Activated CD8-positive, alpha-beta memory T cell treated with anti-CD3 and anti-CD28 coated beads, Interleukin-2, amount 50 U/mL, for 1 hour (primary cell): ENCODE data around the gene GPRASP2.
A peak's percentile ranks its signal among the peaks of the same experiment; 100 is the strongest.
"Not testable (repeated sequence)": the region's sequence is repeated elsewhere in the genome, so short reads cannot be mapped to it uniquely, and the experiment has no call there.

ENCODE experiments used
- DNase-seq: peaks from one replicate; pipeline ENCODE4 v3.0.0-alpha.2; 2020; ENCODE audit errors: extremely low read depth

The GPRASP2 gene

DNA sequence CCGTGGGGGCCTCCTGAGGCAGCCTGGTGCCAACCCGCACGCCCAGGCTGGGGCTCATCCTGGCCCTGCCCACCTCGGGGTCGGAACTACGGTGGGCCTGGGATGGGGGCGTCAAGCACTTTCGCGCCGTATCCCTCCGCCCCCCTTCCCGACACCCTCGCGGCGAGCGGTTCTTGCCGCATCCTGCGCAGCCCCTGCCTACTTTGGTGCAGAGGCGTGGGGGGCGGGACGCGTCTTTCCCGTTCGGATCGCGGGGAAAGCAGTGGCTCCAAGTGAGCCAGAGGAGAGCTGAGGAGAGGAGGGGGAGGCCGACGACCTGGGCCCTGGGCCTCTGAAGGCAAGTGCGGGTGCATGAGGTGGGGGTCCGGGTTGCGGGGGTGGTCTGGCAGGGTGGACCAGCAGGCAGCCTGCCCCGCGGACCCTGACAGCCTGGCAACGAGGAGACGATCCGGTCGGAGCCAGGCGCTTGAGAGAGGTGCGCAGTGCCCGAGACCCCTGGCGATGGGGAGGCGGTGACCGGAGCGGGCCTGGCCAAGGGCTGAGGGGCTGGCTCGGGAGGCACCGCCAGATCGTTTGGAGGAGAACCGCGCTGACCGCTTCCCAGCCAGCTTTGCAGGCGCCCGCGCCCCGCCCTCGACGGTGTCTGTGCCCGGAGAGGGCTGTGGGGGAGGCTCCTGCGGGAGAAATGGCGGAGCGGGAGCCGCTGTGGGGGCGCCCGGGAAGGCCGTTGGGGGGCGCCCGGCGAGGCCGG lies at the start of gene GPRASP2:
Gene GPRASP2, plus strand, starts transcription at position 233 of the 751 bp plus-strand sequence. CDS start 2,422 bp downstream, outside the sequence.
- no peak for DNase-seq

GRCh38 chrX:102663820-102664219 lies 48.4 kb upstream of the GPRASP2 start:
- not testable (repeated sequence) for DNase-seq

DNA sequence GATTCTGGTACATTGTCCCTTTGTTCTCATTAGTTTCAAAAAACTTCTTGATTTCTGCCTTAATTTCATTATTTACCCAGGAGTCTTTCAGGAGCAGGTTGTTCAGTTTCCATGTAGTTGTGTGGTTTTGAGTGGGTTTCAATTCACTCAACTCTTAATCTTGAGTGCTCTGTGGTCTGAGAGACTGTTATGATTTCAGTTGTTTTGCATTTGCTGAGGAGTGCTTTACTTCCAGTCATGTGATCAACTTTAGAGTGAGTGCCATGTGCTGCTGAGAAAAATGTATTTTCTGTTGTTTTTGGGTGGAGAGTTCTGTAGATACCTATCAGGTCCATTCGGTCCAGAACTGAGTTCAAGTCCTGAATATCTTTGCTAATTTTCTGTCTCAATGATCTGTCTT lies 45.2 kb upstream of the GPRASP2 start:
- DNase-seq = not testable (repeated sequence)

- no peak for DNase-seq
These were observed 42.7 kb upstream of the GPRASP2 start for GRCh38 chrX:102669526-102669925.

DNA sequence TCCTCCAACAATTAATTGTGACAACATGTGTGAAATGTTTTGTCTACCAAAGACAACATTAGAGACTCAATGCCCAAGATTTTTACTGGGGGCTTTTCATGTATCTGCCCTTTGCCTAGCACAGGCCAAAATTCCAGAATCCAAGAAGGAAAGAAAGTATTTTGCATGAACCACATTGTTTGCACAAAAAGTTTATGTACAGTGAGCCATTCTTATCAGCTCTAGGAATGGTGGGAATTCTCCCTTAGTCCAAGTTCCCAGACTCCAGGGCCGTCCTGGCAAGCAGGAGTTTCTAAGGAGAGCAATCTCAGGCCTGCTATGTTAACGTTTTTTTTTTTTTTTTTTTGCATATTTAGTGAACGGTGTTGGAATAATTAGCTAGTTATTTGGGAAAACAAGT lies 39.4 kb upstream of the GPRASP2 start:
- DNase-seq = no peak

- DNase-seq = not testable (repeated sequence)
These were observed 34.8 kb upstream of the GPRASP2 start for GRCh38 chrX:102677479-102677878.

DNA sequence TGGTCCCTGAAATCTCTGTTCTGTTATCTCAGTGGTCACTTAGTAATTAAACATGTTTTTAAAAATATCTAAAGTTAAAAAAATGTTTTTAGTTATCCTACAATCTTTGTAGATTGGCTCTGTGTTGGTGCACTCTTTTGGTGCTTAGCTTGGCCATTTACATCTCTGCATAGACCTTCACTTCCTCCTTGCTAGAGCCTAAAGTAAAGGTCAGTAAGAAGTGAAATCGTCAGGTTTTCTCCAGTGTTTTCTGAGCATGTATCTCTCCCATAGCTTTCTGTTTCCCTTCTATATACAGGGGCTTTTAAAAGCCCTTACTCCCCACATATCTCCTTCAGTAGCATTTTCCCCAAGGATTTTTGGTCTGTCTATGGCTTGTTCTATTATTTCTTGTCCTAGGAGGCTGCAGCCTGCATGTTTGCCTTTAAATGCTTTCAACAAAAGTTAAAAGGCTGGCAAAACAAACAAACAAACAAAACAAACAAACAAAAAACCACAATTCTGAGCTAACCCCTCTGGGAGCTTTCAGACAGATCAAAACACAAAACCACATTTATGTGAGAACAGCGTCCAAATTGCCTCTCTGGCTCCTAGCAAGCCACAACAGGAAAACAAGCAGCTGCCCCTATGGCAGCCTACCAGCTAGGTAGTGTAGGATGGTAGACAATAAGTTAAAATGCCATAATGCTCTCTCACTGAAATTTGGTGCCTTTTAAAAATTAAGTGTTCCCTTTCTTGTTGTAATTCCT lies 27.3 kb upstream of the GPRASP2 start:
- no peak for DNase-seq

GRCh38 chrX:102694749-102695148 lies 17.5 kb upstream of the GPRASP2 start:
- DNase-seq = no peak

GRCh38 chrX:102696306-102696705 lies 15.9 kb upstream of the GPRASP2 start:
- no peak for DNase-seq

DNA sequence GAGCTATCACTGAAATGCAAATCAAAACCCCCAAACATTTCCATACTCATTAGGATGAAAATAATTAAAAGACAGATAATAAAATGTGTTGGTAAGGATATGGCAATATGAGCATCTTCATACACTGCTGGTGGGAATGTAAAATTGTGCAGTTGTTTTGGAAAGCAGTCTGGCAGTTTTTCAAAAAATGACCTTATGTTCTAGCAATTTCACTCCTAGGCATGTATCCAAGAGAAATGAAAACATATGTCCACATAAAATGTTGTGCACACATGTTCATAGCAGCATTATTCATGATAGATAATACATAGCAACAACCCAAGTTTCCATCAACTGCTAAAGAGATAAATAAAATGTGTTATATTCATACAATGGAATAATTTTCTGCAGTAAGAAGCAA lies 14.8 kb upstream of the GPRASP2 start:
- no peak for DNase-seq

- DNase-seq = no peak
These were observed 3.3 kb upstream of the GPRASP2 start for GRCh38 chrX:102708900-102709299.

GRCh38 chrX:102711872-102712215 lies 404 bp upstream of the GPRASP2 start:
- no peak for DNase-seq

GRCh38 chrX:102712981-102713625 lies 855 bp downstream of the GPRASP2 start:
- no peak for DNase-seq

GRCh38 chrX:102714994-102715393 lies 2.7 kb downstream of the GPRASP2 start:
- no peak for DNase-seq

- DNase-seq = no peak
These were observed 3.7 kb downstream of the GPRASP2 start for GRCh38 chrX:102715967-102716366.

DNA sequence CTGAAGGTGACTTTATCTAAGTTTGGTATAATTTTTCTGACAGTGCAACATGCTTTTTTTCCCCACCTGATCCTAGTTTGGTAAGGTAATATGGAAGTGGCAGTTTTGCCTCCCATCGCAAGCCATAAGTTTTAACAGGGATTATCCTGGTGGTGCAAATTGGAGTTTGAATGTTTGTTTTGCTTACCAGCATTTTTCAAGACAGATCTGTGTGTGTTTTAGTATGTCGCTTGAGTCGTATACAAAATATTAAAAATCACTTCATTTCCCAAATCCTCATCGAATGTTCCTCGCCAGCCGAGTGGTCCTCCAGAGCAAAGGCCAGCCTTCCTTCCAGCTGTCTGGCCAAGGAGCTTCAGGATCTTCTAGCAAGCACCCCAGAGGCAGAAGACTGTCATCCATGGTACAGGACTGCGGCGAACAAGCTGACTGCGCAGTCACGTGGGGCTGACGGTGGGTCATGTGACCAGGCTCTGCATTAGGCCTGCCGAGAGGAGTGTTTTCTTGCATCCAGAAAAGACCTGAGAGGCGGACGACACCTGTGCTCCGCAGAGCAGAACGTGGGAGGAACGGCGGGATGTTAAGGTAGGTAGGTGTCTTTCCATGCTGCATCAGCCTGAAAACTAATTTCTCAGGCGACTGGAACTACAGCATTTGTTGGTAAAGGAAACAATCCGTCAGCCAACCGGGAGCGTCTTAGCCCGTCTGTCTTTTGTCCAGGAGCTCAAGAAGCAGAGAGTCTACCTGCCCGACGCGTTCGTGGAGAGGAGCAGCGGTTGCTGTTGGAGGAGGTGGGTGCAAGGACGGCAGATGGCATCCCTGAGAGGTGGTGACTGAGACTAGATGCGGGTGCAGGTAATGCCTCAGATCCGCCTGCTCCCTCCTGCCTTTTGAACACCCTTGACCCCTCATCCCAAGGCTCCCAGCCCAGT lies 8.3 kb downstream of the GPRASP2 start, which contains the start of gene GPRASP3:
Gene GPRASP3, plus strand, starts transcription at position 507 of the 932 bp plus-strand sequence. CDS start 28,253 bp downstream, outside the sequence.
- DNase-seq = peak; percentile 20

DNA sequence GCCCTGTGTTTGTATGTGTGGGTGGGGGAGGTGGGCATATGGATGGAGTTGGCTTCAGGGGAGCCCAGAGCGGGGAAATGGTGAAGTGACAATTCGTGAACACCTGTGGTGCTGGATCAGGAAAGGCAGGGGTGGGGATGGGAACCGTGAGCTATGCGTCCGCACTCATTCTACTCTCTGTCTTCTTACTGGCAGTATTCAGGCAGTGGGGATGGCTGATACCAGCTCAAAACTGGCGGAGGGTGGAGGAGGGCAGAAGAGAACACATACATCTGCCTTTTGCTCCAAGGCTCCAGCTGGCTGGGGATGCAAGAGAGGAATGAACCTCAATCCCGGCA lies 8.9 kb downstream of the GPRASP2 start:
- not testable (repeated sequence) for DNase-seq

GRCh38 chrX:102723456-102723855 lies 11.2 kb downstream of the GPRASP2 start:
- no peak for DNase-seq

DNA sequence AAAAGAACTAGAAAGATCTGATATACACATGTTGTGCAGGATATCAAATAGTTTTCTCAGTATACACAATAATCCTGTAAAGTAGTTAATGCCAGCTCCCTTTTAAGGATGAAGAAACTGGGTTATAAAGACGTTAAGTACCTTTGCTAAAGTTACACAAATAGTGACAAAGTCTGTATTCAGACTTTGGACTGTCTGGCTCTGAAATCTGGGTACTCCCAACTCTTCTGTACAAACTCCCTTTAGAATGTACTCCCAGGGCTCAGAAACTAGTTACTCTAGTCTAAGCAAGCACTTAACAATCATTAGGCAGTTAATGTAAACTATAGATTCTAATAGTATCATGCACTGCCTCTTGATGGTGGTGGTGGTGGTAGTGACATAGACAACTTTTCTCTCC lies 15.5 kb downstream of the GPRASP2 start:
- no peak for DNase-seq

DNA sequence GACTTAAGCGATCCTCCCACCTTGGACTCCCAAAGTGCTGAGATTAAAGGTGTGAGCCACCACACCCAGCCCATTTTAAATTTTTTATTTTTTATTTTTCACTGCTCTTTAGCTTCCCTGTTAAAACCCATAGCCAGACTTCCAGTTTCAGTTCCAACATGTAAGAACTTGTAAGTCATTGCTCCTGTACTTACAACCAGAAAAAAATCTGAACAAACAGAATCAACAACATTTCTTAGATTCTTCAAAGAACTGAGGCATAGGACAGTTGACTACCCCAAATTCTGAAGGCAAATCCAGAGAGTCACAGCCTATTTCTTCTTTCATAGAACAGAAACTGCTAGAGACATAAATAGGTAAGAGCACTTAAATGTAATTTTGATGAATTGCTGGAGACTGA lies 16.4 kb downstream of the GPRASP2 start:
- DNase-seq = no peak

DNA sequence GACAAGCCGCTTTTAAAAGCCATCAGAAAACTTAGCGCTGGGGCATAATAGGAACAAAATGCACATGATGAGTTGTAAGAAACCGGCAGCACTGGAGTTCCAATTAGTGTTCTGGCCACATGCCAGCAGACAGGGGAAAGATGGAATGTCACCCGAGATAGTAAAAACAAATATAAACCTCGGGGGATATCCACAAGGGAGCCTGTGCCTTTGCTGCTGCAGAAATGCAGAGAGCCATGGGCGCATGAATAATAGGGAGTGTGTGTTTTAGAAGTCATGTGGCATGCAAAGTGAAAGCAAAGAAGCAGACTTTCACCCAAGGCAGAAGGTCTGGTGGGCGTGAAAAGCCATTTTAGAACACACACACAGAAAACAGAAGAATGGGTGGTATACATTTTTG lies 27.4 kb downstream of the GPRASP2 start:
- no peak for DNase-seq

DNA sequence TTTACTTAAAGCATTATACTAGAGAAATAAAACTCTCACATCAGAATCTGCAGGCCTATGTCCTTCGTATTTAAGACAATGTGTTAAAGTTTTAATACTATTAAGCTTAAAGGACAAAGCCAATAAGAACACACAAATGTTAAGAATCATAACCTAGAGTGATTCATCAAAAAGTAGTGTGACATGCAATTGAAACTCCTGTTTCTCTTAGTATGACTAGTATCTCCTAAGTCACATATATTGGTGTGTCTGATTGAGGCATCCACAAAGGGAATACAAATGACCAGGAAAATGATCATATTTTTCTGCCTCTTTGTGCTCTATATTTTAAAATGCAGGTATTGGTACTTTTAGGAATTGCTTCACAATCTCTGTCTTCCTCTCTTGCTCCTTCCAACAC lies 32.1 kb downstream of the GPRASP2 start:
- no peak for DNase-seq
